Left ventricle myocardium inferior (tissue), 1 donor: ENCODE results near the gene SFI1. TPM values are rescaled to one million over a fixed set of nuclear protein-coding genes. Genes with fewer than 3 reads are reported as not detected.

Source experiments
- DNase-seq: peaks from one replicate; pipeline ENCODE4 v3.0.0-alpha.2; 2020
- H3K27ac ChIP-seq: fragments of 200-600 bp; replicated peaks from 2 replicates; pipeline ENCODE4 v1.8.0; 2021
- H3K27me3 ChIP-seq: fragments of 200-600 bp; 2 replicates; pipeline ENCODE4 v1.8.0; 2021; ENCODE audit warnings: low read depth
- H3K36me3 ChIP-seq: fragments of 200-600 bp; 2 replicates; pipeline ENCODE4 v1.8.0; 2021
- H3K4me1 ChIP-seq: fragments of 200-600 bp; 2 replicates; pipeline ENCODE4 v1.8.0; 2021
- H3K4me3 ChIP-seq: fragments of 200-600 bp; 2 replicates; pipeline ENCODE4 v1.8.0; 2021; ENCODE audit warnings: mild to moderate bottlenecking, moderate library complexity
- H3K9me3 ChIP-seq: fragments of 200-600 bp; replicated peaks from 2 replicates; pipeline ENCODE4 v1.8.0; 2021
- intact Hi-C: fragments of 100-400 bp; cut with micrococcal nuclease; formaldehyde crosslinking; loops from one replicate; pipeline ENCODE4 v1.11.0; 2022
- total RNA-seq: library from RNA; stranded (reverse); fragmentation: NEBNext Ultra II Directional; extraction: Animal tissue kit (Norgen Biotek cat#: 25700); gene quantifications from one replicate; pipeline ENCODE4 v1.2.1, GENCODE V29; 2021
- TF ChIP-seq, protein P1 (sequence below): fragments of 200-600 bp; IDR thresholded peaks from 2 replicates; pipeline ENCODE4 v1.8.0; 2021; ENCODE audit warnings: antibody characterized with exemption, mild to moderate bottlenecking, borderline replicate concordance
- donor health status: DM: no; HTN: yes; CAD: no; lungs with severe emphysema.

The SFI1 gene
- total RNA-seq, 1 donor from 2014 or later = 6.8 TPM

DNA sequence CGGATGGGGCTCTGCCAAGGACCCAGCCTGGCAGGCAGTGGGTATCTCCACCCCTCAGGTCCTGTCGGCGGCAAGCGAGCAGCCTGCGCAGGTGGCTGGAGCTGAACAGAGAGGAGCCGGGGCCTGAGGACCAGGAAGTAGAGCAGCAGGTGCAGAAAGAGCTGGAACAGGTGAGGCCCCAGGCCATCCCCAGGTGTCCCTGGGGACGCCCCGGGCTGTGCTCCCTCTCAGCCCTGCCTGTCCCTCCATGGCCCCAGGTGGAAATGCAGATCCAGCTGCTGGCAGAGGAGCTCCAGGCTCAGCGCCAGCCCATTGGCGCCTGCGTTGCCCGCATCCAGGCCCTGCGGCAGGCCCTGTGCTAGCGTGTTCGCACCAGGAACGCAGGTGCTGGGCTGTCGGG, 121.7 kb downstream of the SFI1 start:
- TF ChIP-seq, protein P1, sequence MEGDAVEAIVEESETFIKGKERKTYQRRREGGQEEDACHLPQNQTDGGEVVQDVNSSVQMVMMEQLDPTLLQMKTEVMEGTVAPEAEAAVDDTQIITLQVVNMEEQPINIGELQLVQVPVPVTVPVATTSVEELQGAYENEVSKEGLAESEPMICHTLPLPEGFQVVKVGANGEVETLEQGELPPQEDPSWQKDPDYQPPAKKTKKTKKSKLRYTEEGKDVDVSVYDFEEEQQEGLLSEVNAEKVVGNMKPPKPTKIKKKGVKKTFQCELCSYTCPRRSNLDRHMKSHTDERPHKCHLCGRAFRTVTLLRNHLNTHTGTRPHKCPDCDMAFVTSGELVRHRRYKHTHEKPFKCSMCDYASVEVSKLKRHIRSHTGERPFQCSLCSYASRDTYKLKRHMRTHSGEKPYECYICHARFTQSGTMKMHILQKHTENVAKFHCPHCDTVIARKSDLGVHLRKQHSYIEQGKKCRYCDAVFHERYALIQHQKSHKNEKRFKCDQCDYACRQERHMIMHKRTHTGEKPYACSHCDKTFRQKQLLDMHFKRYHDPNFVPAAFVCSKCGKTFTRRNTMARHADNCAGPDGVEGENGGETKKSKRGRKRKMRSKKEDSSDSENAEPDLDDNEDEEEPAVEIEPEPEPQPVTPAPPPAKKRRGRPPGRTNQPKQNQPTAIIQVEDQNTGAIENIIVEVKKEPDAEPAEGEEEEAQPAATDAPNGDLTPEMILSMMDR = no peak
- no peak for DNase-seq
- Histone ChIP-seq H3K4me1 (peaks cover 27% of the 10 kb centered on the region), H3K27ac (no peak overlapping the region), H3K9me3 (no peaks in the 10 kb centered on the region), H3K4me3 (no peak overlapping the region), H3K27me3 (no peaks in the 10 kb centered on the region), H3K36me3 (peaks cover 43% of the 10 kb centered on the region)
- intact Hi-C loops = no loop called here

DNA sequence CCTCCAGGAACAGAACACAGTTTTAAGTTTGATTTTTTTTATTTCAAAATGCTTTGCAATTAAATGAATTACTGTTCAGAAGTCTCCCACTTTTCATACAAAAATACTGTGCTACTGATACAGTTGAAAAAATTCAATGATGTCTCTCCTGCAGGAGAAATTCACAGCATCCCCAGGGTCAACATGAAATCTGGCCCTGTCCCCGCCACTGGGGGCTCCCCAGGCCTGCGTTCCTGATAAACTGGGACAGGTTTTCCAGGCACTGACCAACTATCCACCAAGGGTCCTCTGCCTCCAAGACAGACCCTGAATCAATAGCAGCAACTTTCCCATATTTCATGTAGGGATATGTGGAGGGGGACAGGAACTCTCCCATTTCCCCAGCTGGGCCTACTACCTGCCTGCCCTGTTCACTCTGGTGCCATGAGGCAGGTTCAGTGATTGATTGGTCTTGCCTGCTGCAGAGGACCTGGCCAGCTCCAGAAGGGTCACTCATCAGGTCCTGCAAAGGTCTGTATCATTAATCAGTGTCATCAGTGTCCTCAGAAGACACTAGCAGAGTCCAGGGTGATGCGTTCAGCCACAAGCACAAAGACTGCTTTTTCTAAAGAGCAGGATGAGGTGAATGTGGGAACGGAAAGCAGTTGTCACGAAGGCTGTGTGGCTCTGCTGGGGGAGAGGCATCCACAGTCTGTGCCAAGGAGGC, 122.3 kb downstream of the SFI1 start:
- intact Hi-C loops = no loop called here
- no peaks in the 10 kb centered on the region for H3K27me3 ChIP-seq
- no peak for DNase-seq
- H3K9me3 ChIP-seq = no peaks in the 10 kb centered on the region
- TF ChIP-seq, protein P1 = no peak
- H3K4me3 ChIP-seq = no peak overlapping the region
- H3K36me3 ChIP-seq = peaks cover 43% of the 10 kb centered on the region
- peaks cover 27% of the 10 kb centered on the region for H3K4me1 ChIP-seq
- no peak overlapping the region for H3K27ac ChIP-seq

DNA sequence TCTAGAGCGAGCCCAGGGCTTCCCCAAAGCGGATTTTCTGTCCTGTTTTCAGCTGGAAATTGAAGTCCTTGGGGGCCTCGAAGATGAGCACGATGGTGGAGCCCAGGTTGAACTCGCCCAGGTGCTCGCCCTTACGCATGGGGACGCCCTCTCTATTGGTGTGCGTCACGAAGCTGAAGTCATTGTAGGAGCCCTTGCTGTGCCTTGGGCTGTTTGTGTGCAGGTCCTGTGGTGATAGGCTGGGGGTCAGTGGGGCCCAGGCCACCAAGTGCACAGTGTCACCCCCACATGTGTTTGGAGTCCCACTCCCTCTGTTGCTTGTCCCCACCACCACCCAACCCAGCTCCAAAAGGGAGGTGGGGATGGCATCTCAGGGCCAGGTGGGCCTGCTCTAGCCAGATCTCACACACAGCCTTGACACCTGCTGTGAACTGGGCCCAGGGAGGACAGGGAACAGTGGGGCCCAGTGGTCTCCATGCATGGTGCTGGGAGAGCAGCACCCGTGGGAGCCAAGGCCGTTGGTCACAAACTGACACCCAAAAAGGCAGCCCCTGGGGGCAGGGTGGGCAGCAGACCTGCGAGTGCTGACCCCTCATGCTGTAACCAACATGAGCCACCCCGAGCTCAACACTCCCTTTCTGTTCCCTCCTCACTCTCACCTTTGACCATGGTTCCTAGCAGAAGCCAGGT, 123.4 kb downstream of the SFI1 start:
- Histone ChIP-seq H3K27me3 (no peaks in the 10 kb centered on the region), H3K9me3 (no peaks in the 10 kb centered on the region), H3K27ac (no peak overlapping the region), H3K36me3 (peaks cover 43% of the 10 kb centered on the region), H3K4me3 (no peak overlapping the region), H3K4me1 (peaks cover 19% of the 10 kb centered on the region)
- TF ChIP-seq, protein P1 = no peak
- no peak for DNase-seq
- intact Hi-C loops = no loop called here

DNA sequence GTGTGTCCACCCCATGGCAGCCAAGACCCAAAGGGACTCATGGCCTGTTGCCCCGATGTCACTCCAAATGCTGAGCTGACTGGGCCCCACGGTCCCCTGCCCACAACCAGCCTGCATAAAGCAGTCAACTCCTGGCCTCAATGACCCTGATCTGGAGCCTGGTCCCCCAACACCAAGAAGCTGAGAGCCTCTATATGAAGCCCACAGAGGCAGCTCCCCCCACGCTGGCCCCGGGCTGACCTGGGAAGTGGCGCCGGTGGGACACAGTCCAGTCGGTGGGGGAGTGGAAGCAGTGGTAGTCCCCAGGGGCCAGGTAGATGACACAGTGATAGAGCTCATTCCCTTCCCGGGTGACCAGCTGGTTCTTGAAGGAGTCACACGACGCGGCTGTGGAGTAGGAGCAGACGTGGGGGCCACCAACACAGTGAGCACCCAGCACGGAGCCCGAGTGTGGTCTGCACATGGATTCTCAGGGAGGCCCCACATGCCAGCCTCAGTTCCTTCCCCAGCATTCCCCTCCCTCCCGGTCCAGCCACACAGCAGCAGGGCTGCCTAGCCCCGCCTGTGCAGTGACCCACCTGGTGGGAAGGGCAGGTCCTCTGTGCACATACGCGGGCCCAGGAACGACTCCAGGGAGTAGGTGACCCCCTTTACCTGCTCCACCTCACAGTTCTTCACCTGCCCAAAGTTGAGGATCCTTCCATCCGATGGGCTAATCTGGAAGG, 124.6 kb downstream of the SFI1 start:
- Histone ChIP-seq H3K9me3 (no peaks in the 10 kb centered on the region), H3K4me3 (no peak overlapping the region), H3K36me3 (peaks cover 43% of the 10 kb centered on the region), H3K4me1 (peaks cover 19% of the 10 kb centered on the region), H3K27ac (no peak overlapping the region), H3K27me3 (no peaks in the 10 kb centered on the region)
- intact Hi-C loops = no loop called here
- TF ChIP-seq, protein P1 = no peak
- no peak for DNase-seq

DNA sequence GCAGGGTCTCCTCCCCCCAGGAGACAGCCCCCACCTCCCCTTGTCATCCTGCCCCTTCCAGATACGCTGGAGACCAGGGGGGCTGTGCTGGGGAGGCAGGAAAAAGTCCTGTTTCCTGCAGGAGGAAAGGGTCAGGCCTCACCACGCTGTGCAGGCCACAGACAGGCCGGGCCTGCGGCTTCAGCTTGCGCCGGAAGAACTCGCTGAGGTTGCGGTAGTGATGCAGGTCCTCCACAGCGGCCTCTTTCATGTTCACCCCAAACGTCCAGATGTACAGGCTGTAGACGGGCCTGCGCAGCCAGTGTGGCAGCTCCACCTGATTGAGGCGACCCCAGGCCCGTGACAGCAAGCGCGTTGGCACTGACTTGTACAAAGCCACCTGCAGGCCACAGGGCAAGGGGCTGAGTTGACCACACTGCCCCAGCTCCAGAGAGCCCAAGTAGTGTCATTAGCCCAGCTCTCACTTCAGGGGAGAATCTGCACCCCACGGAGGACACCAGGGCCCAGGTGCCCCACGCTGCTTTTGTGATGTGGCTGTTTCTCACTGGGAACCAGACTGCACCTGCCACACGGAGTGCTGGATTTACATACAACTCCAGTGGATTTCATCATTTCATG, 125.3 kb downstream of the SFI1 start:
- peaks cover 19% of the 10 kb centered on the region for H3K4me1 ChIP-seq
- H3K27ac ChIP-seq = no peak overlapping the region
- H3K9me3 ChIP-seq = no peaks in the 10 kb centered on the region
- TF ChIP-seq, protein P1 = no peak
- no peak overlapping the region for H3K4me3 ChIP-seq
- H3K27me3 ChIP-seq = no peaks in the 10 kb centered on the region
- peaks cover 43% of the 10 kb centered on the region for H3K36me3 ChIP-seq
- intact Hi-C loops = no loop called here
- no peak for DNase-seq
